GM04503 (cell line): Measurements from ENCODE around the gene SLC39A8.
"Not testable (repeated sequence)": the region's sequence is repeated elsewhere in the genome, so short reads cannot be mapped to it uniquely, and the experiment has no call there.

Experiments used
- DNase-seq: peaks from one replicate; pipeline ENCODE4 v3.0.0-alpha.2; 2012; ENCODE audit warnings: low read depth

The SLC39A8 gene

GRCh38 chr4:102344954-102345794 lies at the start of gene SLC39A8:
Gene SLC39A8 (minus strand): TSS chr4:102345482. CDS start chr4:102344662, 820 bp downstream.
- no peak for DNase-seq

- DNase-seq, result no peak
Measured at GRCh38 chr4:102392033-102392744, 46.9 kb upstream of the SLC39A8 start.

- DNase-seq, result no peak
Measured at GRCh38 chr4:102390438-102390837, 45.2 kb upstream of the SLC39A8 start.

GRCh38 chr4:102388611-102389010 lies 43.3 kb upstream of the SLC39A8 start:
- no peak for DNase-seq

- no peak for DNase-seq
Measured at GRCh38 chr4:102387552-102388150, 42.4 kb upstream of the SLC39A8 start.

GRCh38 chr4:102386966-102387365 lies 41.7 kb upstream of the SLC39A8 start:
- no peak for DNase-seq

- DNase-seq, result not testable (repeated sequence)
Measured at GRCh38 chr4:102380253-102380652, 35.0 kb upstream of the SLC39A8 start.

- DNase-seq, result no peak
Measured at GRCh38 chr4:102362922-102363432, 17.7 kb upstream of the SLC39A8 start.

GRCh38 chr4:102358128-102358527 lies 12.8 kb upstream of the SLC39A8 start:
- DNase-seq, result no peak

- DNase-seq, result not testable (repeated sequence)
Measured at GRCh38 chr4:102357637-102358036, 12.4 kb upstream of the SLC39A8 start.

- DNase-seq, result no peak
Measured at GRCh38 chr4:102356562-102357202, 11.4 kb upstream of the SLC39A8 start.

- DNase-seq, result no peak
Measured at GRCh38 chr4:102355748-102356147, 10.5 kb upstream of the SLC39A8 start.

GRCh38 chr4:102354671-102355454 lies 9.6 kb upstream of the SLC39A8 start:
- DNase-seq, result no peak

GRCh38 chr4:102352781-102353180 lies 7.5 kb upstream of the SLC39A8 start:
- DNase-seq, result no peak

GRCh38 chr4:102350634-102351033 lies 5.4 kb upstream of the SLC39A8 start:
- DNase-seq, result no peak

- no peak for DNase-seq
Measured at GRCh38 chr4:102348701-102349100, 3.4 kb upstream of the SLC39A8 start.

- DNase-seq, result no peak
Measured at GRCh38 chr4:102345795-102346100, 466 bp upstream of the SLC39A8 start.

GRCh38 chr4:102344520-102344953 lies 745 bp downstream of the SLC39A8 start:
- no peak for DNase-seq

- DNase-seq, result no peak
Measured at GRCh38 chr4:102343964-102344519, 1.2 kb downstream of the SLC39A8 start.

GRCh38 chr4:102342404-102343074 lies 2.7 kb downstream of the SLC39A8 start:
- DNase-seq, result no peak

GRCh38 chr4:102341201-102341600 lies 4.1 kb downstream of the SLC39A8 start:
- DNase-seq, result no peak
